GM19193 (cell line): Measurements from ENCODE around the gene PBXIP1.

Experiments used
- POLR2A ChIP-seq: IDR thresholded peaks from 4 replicates; pipeline ENCODE4 v1.6.1; 2011; ENCODE audit not compliant: insufficient read depth, insufficient read length; ENCODE audit errors: extremely low read depth

The PBXIP1 gene

GRCh38 chr1:154998818-154999570 lies 43.1 kb upstream of the PBXIP1 start:
- TF ChIP-seq POLR2A, result peak; percentile 63

- no peak for TF ChIP-seq POLR2A
Observed at GRCh38 chr1:154998201-154998780, 42.4 kb upstream of the PBXIP1 start.

GRCh38 chr1:154996966-154997701 lies 41.2 kb upstream of the PBXIP1 start:
- no peak for TF ChIP-seq POLR2A

DNA sequence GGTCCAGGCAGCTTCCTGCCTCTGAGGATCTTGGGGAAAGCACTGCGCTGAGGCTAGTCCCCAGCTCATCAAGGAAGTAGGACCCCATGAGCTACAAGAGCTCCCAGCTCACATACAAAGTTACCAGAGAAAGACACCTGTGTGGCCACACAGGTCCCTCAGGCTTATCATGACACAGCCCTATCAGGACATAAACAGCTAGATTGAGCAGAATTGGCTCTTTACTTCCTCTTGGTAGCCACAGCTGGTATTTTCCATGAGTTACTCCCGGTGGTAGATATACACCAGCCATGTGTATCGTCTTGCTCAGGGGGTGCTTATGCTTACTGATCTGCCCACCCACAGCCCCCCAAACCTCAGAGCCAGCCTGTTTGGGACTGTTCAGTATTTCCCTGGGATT lies 38.7 kb upstream of the PBXIP1 start:
- TF ChIP-seq POLR2A, result no peak

GRCh38 chr1:154994269-154994587 lies 38.3 kb upstream of the PBXIP1 start:
- no peak for TF ChIP-seq POLR2A

DNA sequence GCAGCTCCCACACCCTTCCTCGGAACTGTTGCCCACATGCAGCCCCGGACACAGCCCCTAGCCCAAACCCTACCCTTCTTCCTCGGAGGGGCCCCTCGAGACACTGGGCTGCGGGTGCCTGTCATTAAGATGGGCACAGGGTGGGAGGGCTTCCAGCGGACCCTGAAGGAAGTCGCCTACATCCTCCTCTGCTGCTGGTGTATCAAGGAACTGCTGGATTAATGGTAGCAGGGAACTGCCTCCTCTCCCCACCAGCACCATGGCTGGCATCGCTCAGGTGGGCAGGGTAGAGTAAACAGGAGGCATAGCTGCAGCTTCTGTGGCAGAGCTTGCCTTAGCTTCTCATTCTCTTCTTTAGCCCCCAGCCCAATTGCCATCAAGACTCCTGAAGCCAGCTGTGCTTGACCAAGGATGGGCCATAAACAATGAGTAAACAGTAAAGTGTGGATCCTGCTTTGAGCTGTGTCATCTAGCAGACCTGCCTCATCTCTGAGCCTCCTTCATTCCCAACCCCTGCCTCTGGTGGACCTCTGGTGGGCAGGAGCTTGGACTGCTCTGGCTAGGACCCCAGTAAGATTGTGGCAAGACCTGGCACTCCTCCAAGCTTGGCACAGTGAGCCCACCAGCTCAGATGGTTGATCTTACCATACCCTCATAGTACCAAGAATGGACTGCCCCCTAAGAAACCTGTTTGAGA lies 37.8 kb upstream of the PBXIP1 start, which contains the start of gene LENEP:
Gene LENEP (plus strand): TSS at position 15 of the 697 bp plus-strand sequence. CDS start 22 bp downstream, at position 37.
- TF ChIP-seq POLR2A, result no peak

DNA sequence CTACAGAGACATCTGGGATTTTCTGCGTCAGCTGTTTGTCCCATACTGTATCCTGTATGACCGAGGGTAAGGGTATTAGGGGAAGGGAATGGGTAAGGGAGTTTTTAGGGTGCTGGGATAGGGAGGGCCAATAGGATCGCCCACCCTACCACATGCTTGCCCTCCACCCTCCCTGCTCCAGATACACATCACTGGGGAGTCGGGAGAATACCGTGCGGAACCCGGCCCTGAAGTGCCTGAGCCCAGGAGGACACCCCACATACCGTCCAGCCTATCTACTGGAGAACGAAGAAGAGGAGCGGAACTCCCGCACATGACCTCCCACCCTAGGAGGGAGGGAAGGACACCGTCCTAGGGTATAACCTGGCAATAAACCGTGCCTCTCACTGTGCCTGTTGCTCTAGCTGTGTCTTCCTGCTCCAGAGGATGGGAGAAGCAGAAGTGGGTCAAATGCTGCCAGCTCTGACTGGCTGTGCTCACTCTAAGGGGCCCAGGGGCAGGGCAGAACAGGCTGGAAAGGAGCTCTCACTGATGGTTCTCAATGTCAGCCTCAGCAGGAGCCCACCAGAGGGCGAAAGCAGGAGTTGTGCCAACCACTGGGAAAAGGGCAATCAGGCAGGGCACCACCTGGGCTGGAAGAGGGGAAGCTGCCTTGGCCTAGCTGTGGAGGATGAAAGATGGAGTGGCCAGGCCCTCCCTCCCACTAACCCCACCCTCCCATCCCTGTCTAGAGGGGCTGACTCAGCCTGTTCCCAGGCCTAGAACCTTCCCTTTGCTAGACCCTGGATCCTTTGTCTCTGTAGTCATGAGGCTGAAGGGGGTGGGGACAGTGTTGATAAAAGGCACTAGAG lies 37.0 kb upstream of the PBXIP1 start:
- TF ChIP-seq POLR2A, result no peak

GRCh38 chr1:154990276-154990675 lies 34.4 kb upstream of the PBXIP1 start:
- no peak for TF ChIP-seq POLR2A

- TF ChIP-seq POLR2A, result peak; percentile 5
Observed at GRCh38 chr1:154989195-154989860, 33.4 kb upstream of the PBXIP1 start.

GRCh38 chr1:154988058-154988954 lies 32.4 kb upstream of the PBXIP1 start:
- no peak for TF ChIP-seq POLR2A

DNA sequence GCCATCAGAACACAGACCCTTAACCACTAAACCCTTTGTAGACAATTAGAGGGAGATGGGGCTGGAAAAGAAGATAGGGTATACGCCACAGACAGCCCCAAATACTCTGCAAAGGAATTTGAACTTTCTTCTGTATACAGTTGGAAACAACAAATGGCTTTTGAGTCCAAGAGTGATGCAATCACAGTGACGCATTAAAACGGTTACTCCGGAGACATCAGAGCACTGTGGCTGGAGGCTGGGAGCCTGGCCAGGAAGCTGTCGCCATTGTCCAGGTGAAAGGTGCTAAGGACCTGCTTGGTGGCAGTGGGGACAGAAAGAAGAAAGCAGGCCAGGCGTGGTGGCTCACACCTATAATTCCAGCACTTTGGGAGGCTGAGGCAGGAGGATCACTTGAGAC lies 31.4 kb upstream of the PBXIP1 start:
- TF ChIP-seq POLR2A, result no peak

GRCh38 chr1:154983776-154984466 lies 28.0 kb upstream of the PBXIP1 start:
- no peak for TF ChIP-seq POLR2A
